ENCODE results near the gene ALDH1B1. TPM values are rescaled to one million over a fixed set of nuclear protein-coding genes. Genes with fewer than 3 reads are reported as not detected.

The ALDH1B1 gene
- total and polyA plus RNA-seq, 2 of the 13 experiments (the other 11 are each of a cell fraction or from before 2014, with no cell fraction given), result 45.1 to 125 TPM

- TF ChIP-seq AHDC1 (CRISPR knock-in tag; IDR thresholded peaks at IDR 0.05; ENCODE audit: borderline replicate concordance), result 0 out of 2 replicates have a peak, but pooled peaks have one; percentile 21
- no peak for TF ChIP-seq FOXK2 (IDR thresholded peaks at IDR 0.05)
- TF ChIP-seq MZF1 (CRISPR knock-in tag; IDR thresholded peaks at IDR 0.05; ENCODE audit: borderline replicate concordance), result no peak
Measured at GRCh38 chr9:38374847-38375571, 17.5 kb upstream of the ALDH1B1 start (continued).

- DNase-seq (ENCODE audit: low spot score), result no peak
- in situ Hi-C loops (cut with HindIII; ENCODE audit: extremely low pct_ligation_motif_present, low pct_unique_long_range_greater_than_20kb), result no loop called here
Measured at GRCh38 chr9:38375572-38375963, 16.9 kb upstream of the ALDH1B1 start.

More at GRCh38 chr9:38375572-38375963, 16.9 kb upstream of the ALDH1B1 start:
- Histone ChIP-seq H4K20me1 (ENCODE audit: insufficient read depth, low read length) (no peaks in the 10 kb centered on the region), H3K27ac (ENCODE audit: extremely low read length, insufficient read depth, low read length) (peak overlapping the region; percentile 70), H3K36me3 (replicated peaks in 1 of 2; ENCODE audit: control insufficient read depth in 1 of 2, insufficient read depth in 2 of 2, low read length in 2 of 2) (no peaks in the 10 kb centered on the region), H3K4me3 (replicated peaks in 1 of 3; ENCODE audit: insufficient read depth in 1 of 3, low read depth in 2 of 3, low read length in 3 of 3) (peak overlapping the region in 1 of 3 experiments; percentile 38; a peak in 2 of 6 replicates), H3K79me2 (ENCODE audit: insufficient read depth, low read length) (no peaks in the 10 kb centered on the region), H3K4me1 (ENCODE audit: insufficient read depth, low read length) (peaks cover 71% of the 10 kb centered on the region), H2AFZ (ENCODE audit: low read length) (no peak overlapping the region), H3K27me3 (ENCODE audit: control insufficient read depth in 1 of 2, insufficient read depth in 2 of 2, low read length in 2 of 2) (no peaks in the 10 kb centered on the region), H3K9ac (ENCODE audit: insufficient read depth, low read depth, low read length) (no peak overlapping the region; the same call in 1 of the 2 replicates), H3K4me2 (ENCODE audit: low read depth, low read length) (peak overlapping the region; percentile 63), H3K9me3 (ENCODE audit: low read length) (no peaks in the 10 kb centered on the region)
- intact Hi-C loops (cut with micrococcal nuclease; ENCODE audit: unreplicated experiment), result loop anchor here (2.0 kb wide), 1 partner anchor 17 kb away; the partner anchor contains the start of gene ALDH1B1
- POLR2A ChIA-PET, result interaction anchor here (1.6 to 2.2 kb wide), 3 partner anchors 17 to 61 kb away, joined by 4 to 8 read pairs (median 6); partner anchors contain the start of gene ALDH1B1
- TF ChIP-seq RARA (CRISPR knock-in tag; IDR thresholded peaks at IDR 0.05), result no peak
- peak; percentile 54 for TF ChIP-seq ZNF687 (CRISPR knock-in tag; IDR thresholded peaks at IDR 0.05)
- TF ChIP-seq ATF7 (IDR thresholded peaks at IDR 0.05), result no peak
- no peak for TF ChIP-seq ATF7 (CRISPR knock-in tag; IDR thresholded peaks at IDR 0.05)
- CTCF ChIA-PET (ENCODE audit: low intra/inter-chr PET ratio, low total read pairs), result interaction anchor here (1.8 kb wide), 1 partner anchor 25 kb away, joined by 7 read pairs; no protein-coding TSS in a partner anchor
- BruUV-seq (replicated peaks), result no TSS peak
- no peak for FAIRE-seq
- 39% methylated on average over 10 of the region's 10 CpGs for WGBS (ENCODE audit: low lambda C conversion rate)
- peak; percentile 51 for ATAC-seq

All from HepG2 (cell line).